NCI-H1694 treated with DMSO at 0.1 percent for 48 hours (cell line): Measurements from ENCODE around the gene TPK1.

Experiments used
- DNase-seq: peaks from one replicate; lab custom pipeline; 2025; lab: John Stamatoyannopoulos, UW

Gene TPK1

GRCh38 chr7:144528536-144529045 is 307.3 kb downstream of the TPK1 start:
- no peak for DNase-seq

DNA sequence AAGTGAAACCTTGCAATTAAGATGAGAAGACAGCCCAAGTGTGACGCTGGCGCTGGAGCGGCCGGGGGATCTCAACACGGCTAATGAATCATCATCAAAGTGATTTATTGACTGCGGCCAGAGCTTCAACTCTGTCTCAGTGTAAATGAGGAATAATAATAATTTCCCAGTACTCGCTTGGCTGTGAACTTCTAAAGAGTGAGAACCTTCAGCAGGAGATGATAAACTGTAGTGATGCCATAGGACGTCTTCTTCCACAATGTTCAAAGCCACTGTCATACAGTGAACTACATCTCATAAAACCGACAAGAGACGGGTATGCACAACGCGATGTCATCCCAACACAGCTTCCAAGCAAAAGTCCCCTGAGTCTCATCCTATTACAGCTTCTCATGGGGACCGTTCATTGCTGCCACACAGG is 308.8 kb downstream of the TPK1 start:
- no peak for DNase-seq

- no peak for DNase-seq
Measured at GRCh38 chr7:144525956-144526355, 309.9 kb downstream of the TPK1 start.

- DNase-seq: no peak
Measured at GRCh38 chr7:144524271-144524670, 311.6 kb downstream of the TPK1 start.

DNA sequence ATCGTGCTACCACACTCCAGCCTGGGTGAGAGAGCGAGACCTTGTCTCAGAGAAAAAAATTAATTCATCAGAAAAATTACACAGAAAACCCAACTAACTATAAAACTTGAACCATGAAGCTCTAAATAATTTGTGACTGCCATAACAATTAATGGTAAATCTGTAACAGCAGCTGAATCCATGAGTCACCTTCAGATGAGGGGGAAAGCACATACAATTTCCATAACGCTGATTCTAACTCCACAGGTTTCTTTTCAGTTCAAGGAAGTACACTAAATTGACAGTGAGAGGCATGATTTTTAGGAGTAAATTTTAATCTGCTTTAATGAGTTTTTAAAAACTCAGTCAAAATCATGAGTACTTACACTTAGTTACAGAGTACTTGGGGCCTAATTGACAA is 312.2 kb downstream of the TPK1 start:
- no peak for DNase-seq

- no peak for DNase-seq
Measured at GRCh38 chr7:144519925-144520324, 315.9 kb downstream of the TPK1 start.

GRCh38 chr7:144518360-144518759 is 317.5 kb downstream of the TPK1 start:
- no peak for DNase-seq

DNA sequence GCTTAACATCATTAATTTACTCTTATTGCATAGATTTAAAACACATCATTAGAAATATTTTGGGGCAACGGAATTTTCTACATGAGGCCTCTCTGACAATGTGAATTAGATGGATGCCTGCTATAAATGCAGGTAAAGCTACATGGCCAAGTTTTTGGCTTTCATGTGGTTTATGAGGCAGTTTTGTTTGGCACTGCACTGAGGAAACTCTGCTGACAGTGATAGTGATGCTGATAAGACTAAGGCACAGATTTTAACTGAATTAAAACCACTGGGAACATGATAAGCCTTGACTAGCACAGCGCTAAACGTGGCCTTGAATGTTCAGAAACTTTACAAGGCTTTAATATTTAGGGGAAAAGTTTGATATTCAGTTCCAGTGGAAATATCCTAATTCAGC is 318.1 kb downstream of the TPK1 start:
- DNase-seq: no peak

- DNase-seq: no peak
Measured at GRCh38 chr7:144516729-144517525, 318.9 kb downstream of the TPK1 start.

- peak; percentile 40 for DNase-seq
Measured at GRCh38 chr7:144513334-144513733, 322.5 kb downstream of the TPK1 start.

DNA sequence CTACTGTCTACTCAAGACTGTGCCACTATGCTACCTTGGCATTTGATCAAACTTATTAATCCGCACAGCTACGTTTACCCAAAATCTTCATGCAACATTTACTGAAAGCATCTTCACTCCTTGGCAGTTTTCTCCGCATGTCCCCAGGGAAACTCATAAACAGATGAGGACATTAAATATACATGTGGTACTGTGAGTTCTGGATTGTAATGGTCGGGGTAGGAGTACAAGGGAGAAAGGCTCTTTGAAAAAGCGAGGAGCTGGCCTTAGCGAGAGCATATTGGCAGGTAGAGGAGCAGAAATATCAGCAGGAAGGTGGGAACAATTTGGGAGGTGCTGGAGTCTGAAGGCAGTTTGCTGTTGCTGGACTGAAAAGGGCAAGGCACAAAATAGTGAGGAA is 325.2 kb downstream of the TPK1 start:
- no peak for DNase-seq

GRCh38 chr7:144508702-144509101 is 327.2 kb downstream of the TPK1 start:
- DNase-seq: no peak

DNA sequence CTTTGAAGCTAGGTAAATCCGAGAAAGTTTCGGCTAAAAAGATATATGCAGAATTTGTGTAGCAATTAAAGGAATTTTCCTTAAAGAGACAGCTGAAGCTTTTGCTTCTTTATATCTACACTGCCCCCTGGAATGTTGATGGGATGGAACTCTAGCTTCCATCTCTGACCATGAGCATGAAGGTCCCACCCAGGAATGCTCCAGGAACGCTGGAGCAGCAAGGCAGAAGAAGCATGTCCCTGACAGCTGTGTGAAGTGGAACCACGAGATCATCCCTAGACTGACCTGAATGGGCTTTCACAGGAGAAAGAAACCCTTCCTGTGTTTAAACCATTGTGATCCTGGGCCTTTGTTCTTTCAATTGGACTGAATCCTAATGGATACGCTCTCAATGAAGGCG is 332.6 kb downstream of the TPK1 start:
- no peak for DNase-seq

GRCh38 chr7:144500225-144500624 is 335.6 kb downstream of the TPK1 start:
- no peak for DNase-seq

GRCh38 chr7:144497282-144497681 is 338.6 kb downstream of the TPK1 start:
- DNase-seq: no peak

DNA sequence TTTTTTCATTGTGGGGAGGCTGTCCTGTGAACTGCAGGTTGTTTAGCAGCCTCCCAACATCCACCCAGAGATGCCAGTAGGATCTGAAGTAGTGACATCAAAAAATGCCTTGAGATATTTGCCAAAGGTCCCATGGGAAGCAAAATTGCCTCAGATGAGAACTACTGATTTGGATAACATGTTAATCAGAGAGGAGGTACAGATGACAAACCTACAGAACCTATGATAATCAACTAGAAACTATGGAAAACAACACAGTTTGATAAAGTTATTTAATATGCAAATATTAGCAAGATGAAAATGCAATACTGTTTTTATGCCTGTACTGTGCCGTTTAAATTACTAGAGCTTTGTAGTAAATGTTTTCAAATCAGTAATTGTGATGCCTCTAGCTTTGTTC is 341.5 kb downstream of the TPK1 start:
- no peak for DNase-seq

GRCh38 chr7:144489504-144489903 is 346.3 kb downstream of the TPK1 start:
- no peak for DNase-seq

- DNase-seq: no peak
Measured at GRCh38 chr7:144488977-144489376, 346.9 kb downstream of the TPK1 start.

DNA sequence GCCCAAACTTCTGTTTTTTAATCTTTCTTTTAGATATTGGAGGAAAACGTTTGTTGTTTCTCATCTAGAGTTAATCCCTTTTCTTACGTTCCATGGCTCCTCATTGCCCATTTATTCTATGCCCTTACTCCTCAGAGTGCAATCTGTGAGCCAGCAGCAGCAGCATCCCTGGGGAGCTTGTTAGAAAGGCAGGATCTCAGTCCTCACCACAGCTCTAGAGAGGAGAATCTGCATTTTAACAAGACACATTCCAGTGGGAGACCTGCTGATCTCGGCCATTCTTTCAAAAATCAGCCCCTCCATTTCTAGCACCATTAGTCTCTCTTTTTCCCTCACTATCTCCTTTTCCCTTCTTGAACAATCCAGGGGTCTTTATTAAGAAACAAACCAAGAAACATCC is 348.0 kb downstream of the TPK1 start:
- DNase-seq: no peak

DNA sequence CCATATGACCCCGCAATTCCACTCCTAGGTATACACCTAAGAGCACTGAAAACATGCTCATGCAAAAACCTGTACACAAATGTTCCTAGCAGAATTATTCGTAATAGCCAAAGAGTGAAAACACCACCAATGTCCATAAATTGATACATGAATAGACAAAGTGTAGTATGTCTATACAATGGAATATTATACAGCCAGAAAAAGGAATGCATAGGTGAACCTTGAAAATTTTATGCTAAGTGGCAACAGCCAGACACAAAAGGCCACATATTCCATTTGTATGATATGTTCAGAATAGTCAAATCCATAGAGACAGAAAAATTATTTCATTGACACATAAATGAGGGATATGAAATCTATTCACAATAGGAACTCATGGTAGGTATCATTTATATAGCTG is 351.4 kb downstream of the TPK1 start:
- no peak for DNase-seq

- no peak for DNase-seq
Measured at GRCh38 chr7:144483189-144483588, 352.7 kb downstream of the TPK1 start.

GRCh38 chr7:144481833-144482232 is 354.0 kb downstream of the TPK1 start:
- no peak for DNase-seq

GRCh38 chr7:144477348-144477747 is 358.5 kb downstream of the TPK1 start:
- no peak for DNase-seq
